HEK293 (cell line): ENCODE results near the gene CDHR1.

Experiments
- CTCF ChIA-PET: fragments of 350-600 bp; formaldehyde crosslinking; extraction: SDS; loops from one replicate; lab custom pipeline; 2021; ENCODE audit warnings: antibody characterized with exemption; lab: Yijun Ruan, JAX
- POLR2A ChIA-PET: fragments of 300-600 bp; formaldehyde crosslinking; extraction: SDS; loops from one replicate; lab custom pipeline; 2020; ENCODE audit warnings: antibody characterized with exemption, inconsistent platforms; lab: Yijun Ruan, JAX
- H3K27ac ChIP-seq: fragments of 200-500 bp; sonication (Bioruptor generic); 2 replicates; pipeline ENCODE4 v1.5.1; 2014; ENCODE audit warnings: low read depth, low read length, control low read depth, inconsistent platforms; ENCODE audit errors: extremely low read depth
- H3K36me3 ChIP-seq, 2 experiments: fragments of 200-500 bp in 1 of 2; sonication (Bioruptor generic) in 1 of 2; 1 replicate in 1 of 2; 2 replicates in 1 of 2; pipeline ENCODE4 v1.5.1; 2014 to 2017; ENCODE audit warnings: inconsistent platforms in 2 of 2, low read length in 2 of 2; ENCODE audit not compliant: control insufficient read depth in 2 of 2, insufficient read depth in 1 of 2
- H3K4me1 ChIP-seq: fragments of 200-500 bp; sonication (Bioruptor generic); 2 replicates; pipeline ENCODE4 v1.5.1; 2014; ENCODE audit warnings: mild to moderate bottlenecking, low read length, inconsistent platforms; ENCODE audit not compliant: control insufficient read depth, insufficient read depth
- H3K4me3 ChIP-seq: 2 replicates; pipeline ENCODE4 v1.5.1; 2011; ENCODE audit warnings: low read depth, mild to moderate bottlenecking, control low read depth, low read length, moderate library complexity
- H3K9me3 ChIP-seq: fragments of 200-500 bp; sonication (Bioruptor generic); 2 replicates; pipeline ENCODE4 v1.5.1; 2014; ENCODE audit warnings: low read depth, low read length, inconsistent platforms; ENCODE audit not compliant: control insufficient read depth, insufficient read depth
- PRDM1 ChIP-seq: fragments of 450-650 bp; formaldehyde crosslinking; IDR thresholded peaks from 2 replicates; pipeline ENCODE4; 2016; ENCODE audit warnings: missing biosample characterization, missing genetic modification characterization
- ZBTB8A ChIP-seq: fragments of 450-650 bp; formaldehyde crosslinking; IDR thresholded peaks from 2 replicates; pipeline ENCODE4 v1.5.1; 2016; ENCODE audit warnings: missing biosample characterization, missing genetic modification characterization
- ZNF10 ChIP-seq: fragments of 450-650 bp; formaldehyde crosslinking; IDR thresholded peaks from 2 replicates; pipeline ENCODE4 v1.5.1; 2017; ENCODE audit warnings: missing biosample characterization, missing genetic modification characterization
- ZNF169 ChIP-seq: fragments of 450-650 bp; formaldehyde crosslinking; IDR thresholded peaks from 2 replicates; pipeline ENCODE4 v1.5.1; 2016; ENCODE audit warnings: missing biosample characterization, missing genetic modification characterization
- ZNF175 ChIP-seq: fragments of 450-650 bp; formaldehyde crosslinking; IDR thresholded peaks from 2 replicates; pipeline ENCODE4 v1.5.1; 2016; ENCODE audit warnings: missing biosample characterization, missing genetic modification characterization
- ZNF223 ChIP-seq: fragments of 450-650 bp; formaldehyde crosslinking; IDR thresholded peaks from 2 replicates; pipeline ENCODE4 v1.5.1; 2016; ENCODE audit warnings: missing biosample characterization, missing genetic modification characterization
- ZNF449 ChIP-seq: fragments of 450-650 bp; formaldehyde crosslinking; IDR thresholded peaks from 2 replicates; pipeline ENCODE4 v1.5.1; 2017; ENCODE audit warnings: missing biosample characterization, mild to moderate bottlenecking, missing genetic modification characterization, moderate library complexity
- ZNF473 ChIP-seq: fragments of 450-650 bp; formaldehyde crosslinking; IDR thresholded peaks from 2 replicates; pipeline ENCODE4 v1.5.1; 2017; ENCODE audit warnings: missing biosample characterization, missing genetic modification characterization
- ZNF529 ChIP-seq: fragments of 450-650 bp; formaldehyde crosslinking; IDR thresholded peaks from 2 replicates; pipeline ENCODE4 v1.5.1; 2017; ENCODE audit warnings: missing genetic modification characterization, missing biosample characterization; ENCODE audit not compliant: insufficient replicate concordance
- ZNF585B ChIP-seq: fragments of 450-650 bp; formaldehyde crosslinking; IDR thresholded peaks from 2 replicates; pipeline ENCODE4 v1.5.1; 2016; ENCODE audit warnings: missing biosample characterization, missing genetic modification characterization
- ZNF645 ChIP-seq: fragments of 450-650 bp; formaldehyde crosslinking; IDR thresholded peaks from 2 replicates; pipeline ENCODE4; 2016; ENCODE audit warnings: missing biosample characterization, missing genetic modification characterization
- ZNF701 ChIP-seq: fragments of 450-650 bp; formaldehyde crosslinking; IDR thresholded peaks from 2 replicates; pipeline ENCODE4 v1.5.1; 2016; ENCODE audit warnings: missing biosample characterization, missing genetic modification characterization
- ZNF830 ChIP-seq: fragments of 450-650 bp; IDR thresholded peaks from 2 replicates; pipeline ENCODE4 v1.5.0; 2018; ENCODE audit warnings: missing biosample characterization, missing genetic modification characterization, low read depth, mild to moderate bottlenecking, moderate library complexity
- ZSCAN23 ChIP-seq: fragments of 450-650 bp; formaldehyde crosslinking; IDR thresholded peaks from 2 replicates; pipeline ENCODE4 v1.5.1; 2016; ENCODE audit warnings: missing biosample characterization, missing genetic modification characterization
- ZSCAN5A ChIP-seq: fragments of 450-650 bp; formaldehyde crosslinking; IDR thresholded peaks from 2 replicates; pipeline ENCODE4 v1.5.1; 2016; ENCODE audit warnings: missing biosample characterization, missing genetic modification characterization
- TF ChIP-seq, protein P1 (sequence below): fragments of 450-650 bp; formaldehyde crosslinking; IDR thresholded peaks from 2 replicates; pipeline ENCODE4 v1.5.1; 2016; ENCODE audit warnings: missing biosample characterization, missing genetic modification characterization
- TF ChIP-seq, protein P2 (sequence below): fragments of 450-650 bp; IDR thresholded peaks from 2 replicates; pipeline ENCODE4 v1.5.1; 2018; ENCODE audit warnings: missing biosample characterization, mild to moderate bottlenecking, missing genetic modification characterization
- TF ChIP-seq, protein P3 (sequence below): fragments of 450-650 bp; formaldehyde crosslinking; IDR thresholded peaks from 2 replicates; pipeline ENCODE4 v1.5.1; 2016; ENCODE audit warnings: missing biosample characterization, missing genetic modification characterization
- TF ChIP-seq, protein P4 (sequence below): fragments of 450-650 bp; formaldehyde crosslinking; IDR thresholded peaks from 2 replicates; pipeline ENCODE4 v1.5.1; 2016; ENCODE audit warnings: missing biosample characterization, missing genetic modification characterization, borderline replicate concordance
- TF ChIP-seq, protein P5 (sequence below): fragments of 450-650 bp; formaldehyde crosslinking; IDR thresholded peaks from 2 replicates; pipeline ENCODE4 v1.5.1; 2016; ENCODE audit warnings: missing biosample characterization, missing genetic modification characterization

Gene CDHR1

GRCh38 chr10:84213076-84213475, 18.7 kb downstream of the CDHR1 start (continued):
- TF ChIP-seq, protein P1, sequence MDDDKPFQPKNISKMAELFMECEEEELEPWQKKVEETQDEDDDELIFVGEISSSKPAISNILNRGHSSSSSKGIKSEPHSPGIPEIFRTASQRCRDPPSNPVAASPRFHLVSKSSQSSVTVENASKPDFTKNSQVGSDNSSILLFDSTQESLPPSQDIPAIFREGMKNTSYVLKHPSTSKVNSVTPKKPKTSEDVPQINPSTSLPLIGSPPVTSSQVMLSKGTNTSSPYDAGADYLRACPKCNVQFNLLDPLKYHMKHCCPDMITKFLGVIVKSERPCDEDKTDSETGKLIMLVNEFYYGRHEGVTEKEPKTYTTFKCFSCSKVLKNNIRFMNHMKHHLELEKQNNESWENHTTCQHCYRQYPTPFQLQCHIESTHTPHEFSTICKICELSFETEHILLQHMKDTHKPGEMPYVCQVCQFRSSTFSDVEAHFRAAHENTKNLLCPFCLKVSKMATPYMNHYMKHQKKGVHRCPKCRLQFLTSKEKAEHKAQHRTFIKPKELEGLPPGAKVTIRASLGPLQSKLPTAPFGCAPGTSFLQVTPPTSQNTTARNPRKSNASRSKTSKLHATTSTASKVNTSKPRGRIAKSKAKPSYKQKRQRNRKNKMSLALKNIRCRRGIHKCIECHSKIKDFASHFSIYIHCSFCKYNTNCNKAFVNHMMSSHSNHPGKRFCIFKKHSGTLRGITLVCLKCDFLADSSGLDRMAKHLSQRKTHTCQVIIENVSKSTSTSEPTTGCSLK (tag by site-specific recombination) = no peak
- no peak for TF ChIP-seq ZBTB8A (tag by site-specific recombination)
- TF ChIP-seq, protein P2, sequence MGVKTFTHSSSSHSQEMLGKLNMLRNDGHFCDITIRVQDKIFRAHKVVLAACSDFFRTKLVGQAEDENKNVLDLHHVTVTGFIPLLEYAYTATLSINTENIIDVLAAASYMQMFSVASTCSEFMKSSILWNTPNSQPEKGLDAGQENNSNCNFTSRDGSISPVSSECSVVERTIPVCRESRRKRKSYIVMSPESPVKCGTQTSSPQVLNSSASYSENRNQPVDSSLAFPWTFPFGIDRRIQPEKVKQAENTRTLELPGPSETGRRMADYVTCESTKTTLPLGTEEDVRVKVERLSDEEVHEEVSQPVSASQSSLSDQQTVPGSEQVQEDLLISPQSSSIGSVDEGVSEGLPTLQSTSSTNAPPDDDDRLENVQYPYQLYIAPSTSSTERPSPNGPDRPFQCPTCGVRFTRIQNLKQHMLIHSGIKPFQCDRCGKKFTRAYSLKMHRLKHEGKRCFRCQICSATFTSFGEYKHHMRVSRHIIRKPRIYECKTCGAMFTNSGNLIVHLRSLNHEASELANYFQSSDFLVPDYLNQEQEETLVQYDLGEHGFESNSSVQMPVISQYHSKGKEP (tag by site-specific recombination) = no peak
- TF ChIP-seq ZNF529 (tag by site-specific recombination) = no peak
- TF ChIP-seq ZNF830 (tag by site-specific recombination) = no peak
- no peak for TF ChIP-seq ZNF473 (tag by site-specific recombination)
- no peak for TF ChIP-seq ZNF175 (tag by site-specific recombination)

- H3K9me3 ChIP-seq = no peaks in the 10 kb centered on the region
- CTCF ChIA-PET = interaction anchor here (0.6 to 1.3 kb wide), 7 partner anchors 14 to 154 kb away, joined by 3 to 6 read pairs (median 4); no protein-coding TSS in a partner anchor
- no peaks in the 10 kb centered on the region for H3K36me3 ChIP-seq
- H3K4me3 ChIP-seq = no peak overlapping the region
- no peaks in the 10 kb centered on the region for H3K4me1 ChIP-seq
- POLR2A ChIA-PET = no interaction called here
- H3K27ac ChIP-seq = no peak overlapping the region
- TF ChIP-seq ZSCAN23 (no peak), ZNF585B (no peak), PRDM1 (no peak), ZNF169 (tag by site-specific recombination) (no peak), ZSCAN5A (tag by site-specific recombination) (no peak), ZNF10 (tag by site-specific recombination) (no peak), ZNF223 (tag by site-specific recombination) (no peak), ZNF645 (tag by site-specific recombination) (no peak), ZNF701 (no peak), ZNF449 (no peak)
- TF ChIP-seq, protein P1 (tag by site-specific recombination) = no peak
- TF ChIP-seq, protein P3, sequence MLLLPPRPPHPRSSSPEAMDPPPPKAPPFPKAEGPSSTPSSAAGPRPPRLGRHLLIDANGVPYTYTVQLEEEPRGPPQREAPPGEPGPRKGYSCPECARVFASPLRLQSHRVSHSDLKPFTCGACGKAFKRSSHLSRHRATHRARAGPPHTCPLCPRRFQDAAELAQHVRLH (tag by site-specific recombination) = no peak
- TF ChIP-seq, protein P4, sequence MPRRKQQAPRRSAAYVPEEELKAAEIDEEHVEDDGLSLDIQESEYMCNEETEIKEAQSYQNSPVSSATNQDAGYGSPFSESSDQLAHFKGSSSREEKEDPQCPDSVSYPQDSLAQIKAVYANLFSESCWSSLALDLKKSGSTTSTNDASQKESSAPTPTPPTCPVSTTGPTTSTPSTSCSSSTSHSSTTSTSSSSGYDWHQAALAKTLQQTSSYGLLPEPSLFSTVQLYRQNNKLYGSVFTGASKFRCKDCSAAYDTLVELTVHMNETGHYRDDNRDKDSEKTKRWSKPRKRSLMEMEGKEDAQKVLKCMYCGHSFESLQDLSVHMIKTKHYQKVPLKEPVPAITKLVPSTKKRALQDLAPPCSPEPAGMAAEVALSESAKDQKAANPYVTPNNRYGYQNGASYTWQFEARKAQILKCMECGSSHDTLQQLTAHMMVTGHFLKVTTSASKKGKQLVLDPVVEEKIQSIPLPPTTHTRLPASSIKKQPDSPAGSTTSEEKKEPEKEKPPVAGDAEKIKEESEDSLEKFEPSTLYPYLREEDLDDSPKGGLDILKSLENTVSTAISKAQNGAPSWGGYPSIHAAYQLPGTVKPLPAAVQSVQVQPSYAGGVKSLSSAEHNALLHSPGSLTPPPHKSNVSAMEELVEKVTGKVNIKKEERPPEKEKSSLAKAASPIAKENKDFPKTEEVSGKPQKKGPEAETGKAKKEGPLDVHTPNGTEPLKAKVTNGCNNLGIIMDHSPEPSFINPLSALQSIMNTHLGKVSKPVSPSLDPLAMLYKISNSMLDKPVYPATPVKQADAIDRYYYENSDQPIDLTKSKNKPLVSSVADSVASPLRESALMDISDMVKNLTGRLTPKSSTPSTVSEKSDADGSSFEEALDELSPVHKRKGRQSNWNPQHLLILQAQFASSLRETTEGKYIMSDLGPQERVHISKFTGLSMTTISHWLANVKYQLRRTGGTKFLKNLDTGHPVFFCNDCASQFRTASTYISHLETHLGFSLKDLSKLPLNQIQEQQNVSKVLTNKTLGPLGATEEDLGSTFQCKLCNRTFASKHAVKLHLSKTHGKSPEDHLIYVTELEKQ (tag by site-specific recombination) = no peak
- TF ChIP-seq, protein P5, sequence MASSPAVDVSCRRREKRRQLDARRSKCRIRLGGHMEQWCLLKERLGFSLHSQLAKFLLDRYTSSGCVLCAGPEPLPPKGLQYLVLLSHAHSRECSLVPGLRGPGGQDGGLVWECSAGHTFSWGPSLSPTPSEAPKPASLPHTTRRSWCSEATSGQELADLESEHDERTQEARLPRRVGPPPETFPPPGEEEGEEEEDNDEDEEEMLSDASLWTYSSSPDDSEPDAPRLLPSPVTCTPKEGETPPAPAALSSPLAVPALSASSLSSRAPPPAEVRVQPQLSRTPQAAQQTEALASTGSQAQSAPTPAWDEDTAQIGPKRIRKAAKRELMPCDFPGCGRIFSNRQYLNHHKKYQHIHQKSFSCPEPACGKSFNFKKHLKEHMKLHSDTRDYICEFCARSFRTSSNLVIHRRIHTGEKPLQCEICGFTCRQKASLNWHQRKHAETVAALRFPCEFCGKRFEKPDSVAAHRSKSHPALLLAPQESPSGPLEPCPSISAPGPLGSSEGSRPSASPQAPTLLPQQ (tag by site-specific recombination) = no peak
Measured at GRCh38 chr10:84214046-84214572, 19.8 kb downstream of the CDHR1 start.
